ENCODE data around the gene TYW1. TPM values are rescaled to one million over a fixed set of nuclear protein-coding genes. Genes with fewer than 3 reads are reported as not detected.
"Not testable (repeated sequence)": the region's sequence is repeated elsewhere in the genome, so short reads cannot be mapped to it uniquely, and the experiment has no call there.

TYW1 gene
- total RNA-seq, result 13.0 and 14.8 TPM in 2 replicates

GRCh38 chr7:66996444-66997191, at the start of gene TYW1:
TSS of gene TYW1 (plus strand) at chr7:66996833. CDS start at chr7:66996979, 146 bp downstream.
- H3K9me3 ChIP-seq (ENCODE audit: low read depth, low read length); H3K4me1 ChIP-seq (ENCODE audit: insufficient read depth, low read length); H4K20me1 ChIP-seq (ENCODE audit: insufficient read depth, low read length); H3K27me3 ChIP-seq (ENCODE audit: insufficient read depth, low read length): not testable (repeated sequence)
- Histone ChIP-seq H2AFZ (ENCODE audit: low read length) (peak within 1 kb of the TSS; percentile 91), H3K4me2 (ENCODE audit: insufficient read depth, low read length) (peak within 1 kb of the TSS; percentile 83), H3K79me2 (ENCODE audit: insufficient read depth, low read length) (peaks cover 31% of the 10 kb centered on the region), H3K4me3 (ENCODE audit: insufficient read depth, low read length) (peak within 1 kb of the TSS; percentile 86), H3K27ac (ENCODE audit: low read depth, low read length) (peak within 1 kb of the TSS; percentile 73), H3K36me3 (ENCODE audit: insufficient read depth, low read length) (peaks cover 16% of the 10 kb centered on the region)
- peak; percentile 87 for DNase-seq (ENCODE audit: insufficient read length, low spot score, missing footprints)

DNA sequence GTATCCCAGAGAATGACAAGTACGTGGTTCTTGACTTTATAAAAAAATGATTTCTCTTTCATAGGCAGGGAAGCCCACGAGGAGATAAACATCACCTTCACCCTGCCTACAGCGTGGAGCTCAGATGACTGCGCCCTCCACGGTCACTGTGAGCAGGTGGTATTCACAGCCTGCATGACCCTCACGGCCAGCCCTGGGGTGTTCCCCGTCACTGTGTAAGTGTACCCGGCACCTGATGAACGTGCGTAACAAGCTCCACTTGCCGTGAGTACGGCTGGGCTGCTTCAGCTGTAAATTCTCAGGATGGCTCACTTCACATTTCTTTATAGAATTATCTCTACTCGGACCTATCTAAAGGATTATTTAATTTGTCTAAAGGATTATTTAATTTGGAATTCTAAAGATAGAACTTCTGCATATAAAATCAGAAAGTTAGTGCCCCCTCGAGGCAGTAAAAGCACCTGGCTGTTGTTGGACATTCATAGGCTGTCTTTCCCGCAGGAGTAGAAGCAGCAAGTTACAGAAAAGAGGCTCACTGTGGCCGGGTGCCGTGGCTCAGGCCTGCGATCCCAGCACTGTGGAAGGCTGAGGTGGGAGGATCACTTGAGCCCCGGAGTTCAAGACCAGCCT, 48.0 kb upstream of the TYW1 start:
- no peak overlapping the region for H3K27ac ChIP-seq (ENCODE audit: low read depth, low read length)
- H3K4me2 ChIP-seq (ENCODE audit: insufficient read depth, low read length), result no peak overlapping the region
- H3K4me1 ChIP-seq (ENCODE audit: insufficient read depth, low read length), result peaks cover 6% of the 10 kb centered on the region
- no peaks in the 10 kb centered on the region for H3K27me3 ChIP-seq (ENCODE audit: insufficient read depth, low read length)
- no peak overlapping the region for H3K4me3 ChIP-seq (ENCODE audit: insufficient read depth, low read length)
- DNase-seq (ENCODE audit: insufficient read length, low spot score, missing footprints), result no peak
- peaks cover 69% of the 10 kb centered on the region for H3K36me3 ChIP-seq (ENCODE audit: insufficient read depth, low read length)
- H2AFZ ChIP-seq (ENCODE audit: low read length), result no peak overlapping the region
- H4K20me1 ChIP-seq (ENCODE audit: insufficient read depth, low read length), result peaks cover 3% of the 10 kb centered on the region
- peaks cover 9% of the 10 kb centered on the region for H3K79me2 ChIP-seq (ENCODE audit: insufficient read depth, low read length)
- H3K9me3 ChIP-seq (ENCODE audit: low read depth, low read length), result no peaks in the 10 kb centered on the region
- no peak for TF ChIP-seq CTCF (IDR thresholded peaks at IDR 0.05; ENCODE audit: extremely low read depth, low read depth, low read length)

DNA sequence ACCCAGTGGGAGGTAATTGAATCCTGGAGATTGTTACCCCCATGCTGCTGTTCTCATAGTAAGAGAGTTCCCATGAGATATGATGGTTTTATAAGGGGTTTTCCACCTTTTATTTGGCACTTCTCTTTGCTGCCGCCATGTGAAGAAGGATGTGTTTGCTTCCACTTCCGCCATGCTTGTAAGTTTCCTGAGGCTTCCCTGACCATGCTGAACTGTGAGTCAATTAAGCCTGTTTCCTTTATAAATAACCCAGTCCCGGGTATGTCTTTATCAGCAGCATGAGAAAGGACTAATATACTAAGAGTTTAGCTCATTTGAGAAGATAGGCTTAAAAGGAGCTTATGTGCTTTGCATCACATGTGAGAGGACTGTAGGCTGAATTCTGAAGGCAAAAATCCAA, 46.3 kb upstream of the TYW1 start:
- Histone ChIP-seq H3K27me3 (ENCODE audit: insufficient read depth, low read length) (no peaks in the 10 kb centered on the region), H3K4me3 (ENCODE audit: insufficient read depth, low read length) (no peak overlapping the region), H3K4me2 (ENCODE audit: insufficient read depth, low read length) (no peak overlapping the region), H3K27ac (ENCODE audit: low read depth, low read length) (peak overlapping the region; percentile 8), H2AFZ (ENCODE audit: low read length) (no peak overlapping the region), H3K79me2 (ENCODE audit: insufficient read depth, low read length) (peaks cover under 1% of the 10 kb centered on the region), H4K20me1 (ENCODE audit: insufficient read depth, low read length) (peaks cover 3% of the 10 kb centered on the region), H3K9me3 (ENCODE audit: low read depth, low read length) (no peaks in the 10 kb centered on the region), H3K36me3 (ENCODE audit: insufficient read depth, low read length) (peaks cover 69% of the 10 kb centered on the region), H3K4me1 (ENCODE audit: insufficient read depth, low read length) (peaks cover 6% of the 10 kb centered on the region)
- no peak for TF ChIP-seq CTCF (IDR thresholded peaks at IDR 0.05; ENCODE audit: extremely low read depth, low read depth, low read length)
- DNase-seq (ENCODE audit: insufficient read length, low spot score, missing footprints), result no peak

DNA sequence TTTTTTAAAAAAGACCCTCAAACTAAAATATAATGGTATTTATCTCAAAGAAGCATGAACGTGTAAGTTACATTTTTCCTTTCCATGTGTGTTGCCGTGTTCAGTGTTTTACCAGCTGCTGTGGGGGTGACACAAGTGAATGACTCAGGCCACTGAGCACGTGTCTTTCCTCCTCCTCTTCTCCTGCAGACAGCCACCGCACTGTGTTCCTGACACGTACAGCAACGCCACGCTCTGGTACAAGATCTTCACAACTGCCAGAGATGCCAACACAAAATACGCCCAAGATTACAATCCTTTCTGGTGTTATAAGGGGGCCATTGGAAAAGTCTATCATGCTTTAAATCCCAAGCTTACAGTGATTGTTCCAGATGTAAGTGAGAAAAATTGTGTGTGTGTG, 45.9 kb upstream of the TYW1 start:
- Histone ChIP-seq H3K4me2 (ENCODE audit: insufficient read depth, low read length) (no peak overlapping the region), H3K27me3 (ENCODE audit: insufficient read depth, low read length) (no peaks in the 10 kb centered on the region), H3K4me1 (ENCODE audit: insufficient read depth, low read length) (peaks cover 6% of the 10 kb centered on the region), H3K27ac (ENCODE audit: low read depth, low read length) (peak overlapping the region; percentile 8), H2AFZ (ENCODE audit: low read length) (no peak overlapping the region), H3K4me3 (ENCODE audit: insufficient read depth, low read length) (no peak overlapping the region), H3K9me3 (ENCODE audit: low read depth, low read length) (no peaks in the 10 kb centered on the region), H3K36me3 (ENCODE audit: insufficient read depth, low read length) (peaks cover 72% of the 10 kb centered on the region), H3K79me2 (ENCODE audit: insufficient read depth, low read length) (no peaks in the 10 kb centered on the region), H4K20me1 (ENCODE audit: insufficient read depth, low read length) (peaks cover 3% of the 10 kb centered on the region)
- TF ChIP-seq CTCF (IDR thresholded peaks at IDR 0.05; ENCODE audit: extremely low read depth, low read depth, low read length), result no peak
- peak; percentile 41 for DNase-seq (ENCODE audit: insufficient read length, low spot score, missing footprints)
